GM23248 (cell line): ENCODE results near the gene FYB2.

ENCODE experiments used
- EZH2 ChIP-seq: fragments of 200-600 bp; sonication (generic); IDR thresholded peaks from 2 replicates; pipeline ENCODE4 v1.6.1; 2018; ENCODE audit warnings: antibody characterized with exemption, mild to moderate bottlenecking; ENCODE audit not compliant: insufficient read depth, poor library complexity, severe bottlenecking
- EZH2phosphoT487 ChIP-seq: fragments of 200-600 bp; sonication (generic); IDR thresholded peaks from 2 replicates; pipeline ENCODE4 v1.6.1; 2018; ENCODE audit warnings: antibody characterized with exemption, moderate library complexity, mild to moderate bottlenecking, low read depth; ENCODE audit not compliant: insufficient read depth

DNA sequence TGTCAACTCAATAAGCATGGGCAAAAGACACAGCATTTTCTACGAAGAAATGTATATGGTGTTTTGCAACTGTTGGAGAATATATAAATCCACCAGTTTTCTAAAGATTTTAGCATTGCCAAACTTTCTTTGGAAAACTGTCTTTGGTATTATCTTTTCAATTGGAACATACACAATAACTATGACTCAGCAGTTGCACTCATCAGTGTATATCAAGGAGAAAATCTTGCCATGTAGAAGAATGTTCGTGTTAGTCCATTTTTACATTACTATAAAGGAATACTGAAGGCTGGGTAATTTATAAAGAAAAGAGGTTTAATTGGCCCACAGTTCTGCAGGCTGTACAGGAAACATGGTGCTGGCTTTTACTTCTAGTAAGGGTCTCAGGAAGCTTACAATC is 133.0 kb downstream of the FYB2 start:
- no peak for TF ChIP-seq EZH2
- no peak for TF ChIP-seq EZH2phosphoT487
